CD4-positive, alpha-beta T cell treated with Interferon gamma for 1 hour (primary cell): ENCODE results near the gene UST.
"Not testable (repeated sequence)": the region's sequence is repeated elsewhere in the genome, so short reads cannot be mapped to it uniquely, and the experiment has no call there.

Source experiments
- DNase-seq: peaks from one replicate; pipeline ENCODE4 v3.0.0-alpha.2; 2020

Gene UST

DNA sequence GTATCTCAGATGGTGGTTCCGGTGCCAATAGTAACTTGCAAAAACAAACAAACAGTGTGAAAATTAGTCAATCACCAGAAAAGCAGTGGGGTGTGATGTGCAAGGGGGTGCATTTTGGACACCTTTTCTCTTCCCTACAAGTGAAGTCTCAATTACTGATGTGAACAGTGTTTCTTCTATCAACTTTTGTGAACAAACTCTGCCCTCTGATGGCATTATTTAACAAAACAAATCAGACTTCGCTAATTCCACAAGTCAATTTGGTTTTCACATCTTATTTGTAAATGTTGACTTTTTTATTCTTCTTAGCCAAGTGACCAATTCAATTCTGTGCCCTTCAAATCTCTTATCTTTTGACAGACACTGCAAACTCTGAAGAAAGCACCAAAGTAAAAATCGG lies 212.2 kb downstream of the UST start:
- no peak for DNase-seq

DNA sequence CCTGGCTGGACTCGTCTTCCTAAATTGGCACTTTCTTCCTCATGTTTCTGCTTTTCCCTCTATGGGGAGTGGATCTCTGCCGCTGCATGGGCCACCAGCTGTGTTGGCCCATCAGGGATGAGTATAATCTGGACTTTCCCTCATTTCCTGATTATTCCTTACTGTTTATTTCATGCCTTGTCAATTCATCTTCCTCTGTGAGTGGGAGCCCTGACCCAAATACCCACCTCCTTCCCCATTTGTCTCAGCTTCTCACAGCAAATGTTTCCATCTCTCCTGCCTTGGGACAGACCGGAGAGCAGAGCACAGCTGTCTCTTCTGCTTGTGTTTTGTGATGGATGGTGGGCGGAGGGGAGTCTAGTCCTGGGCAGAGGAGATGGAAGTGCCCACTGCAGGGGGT lies 212.7 kb downstream of the UST start:
- DNase-seq, result no peak

DNA sequence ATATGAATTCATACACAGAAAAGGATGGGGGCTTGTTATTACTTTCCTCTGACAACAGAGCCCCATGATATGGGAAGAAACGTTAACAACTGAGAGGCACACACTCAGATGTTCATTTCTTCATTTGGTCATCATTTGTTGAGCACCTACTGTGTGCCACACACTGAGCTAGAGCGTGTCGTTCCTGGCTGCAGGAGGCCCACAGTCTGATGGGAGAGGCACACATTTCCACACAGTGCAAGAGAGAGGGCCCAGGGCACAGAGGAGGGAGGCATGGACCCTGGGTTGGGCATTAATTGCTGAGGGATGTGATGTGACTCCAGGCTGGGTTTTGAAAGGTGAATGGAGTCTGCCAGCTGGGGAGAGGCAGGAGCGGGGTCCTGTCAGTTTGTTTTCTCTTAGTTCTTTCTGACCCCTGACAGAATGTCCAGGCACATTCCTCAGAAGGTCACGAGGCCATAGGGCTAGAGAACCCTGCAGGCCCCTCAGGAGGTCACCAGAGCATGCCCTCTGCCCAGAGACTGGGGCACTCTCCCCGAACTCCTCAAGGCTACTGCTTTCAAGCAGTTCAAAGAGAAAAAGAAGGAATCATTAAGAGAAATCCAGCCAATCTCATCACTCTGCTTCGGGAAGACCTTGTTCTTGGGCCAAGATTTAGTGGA lies 216.2 kb downstream of the UST start:
- no peak for DNase-seq

DNA sequence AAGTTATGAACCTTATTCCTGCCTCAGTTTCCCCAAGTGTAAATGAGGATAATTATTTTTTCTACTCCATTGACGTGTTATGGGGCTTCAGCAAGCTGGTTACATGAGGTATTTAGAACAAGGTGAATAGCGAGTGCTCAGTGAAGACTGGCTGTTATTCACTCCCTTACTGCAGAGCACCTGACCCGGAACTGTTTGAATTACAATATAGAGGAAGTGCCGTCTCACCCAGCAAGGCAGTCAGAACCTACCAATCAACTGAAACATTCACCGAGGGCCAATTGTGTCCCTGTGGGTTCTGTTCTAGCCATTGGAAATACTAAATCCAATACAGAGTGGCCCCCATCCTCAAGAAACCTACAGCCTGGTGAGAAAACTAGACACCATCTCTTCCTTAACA lies 216.9 kb downstream of the UST start:
- DNase-seq, result no peak

DNA sequence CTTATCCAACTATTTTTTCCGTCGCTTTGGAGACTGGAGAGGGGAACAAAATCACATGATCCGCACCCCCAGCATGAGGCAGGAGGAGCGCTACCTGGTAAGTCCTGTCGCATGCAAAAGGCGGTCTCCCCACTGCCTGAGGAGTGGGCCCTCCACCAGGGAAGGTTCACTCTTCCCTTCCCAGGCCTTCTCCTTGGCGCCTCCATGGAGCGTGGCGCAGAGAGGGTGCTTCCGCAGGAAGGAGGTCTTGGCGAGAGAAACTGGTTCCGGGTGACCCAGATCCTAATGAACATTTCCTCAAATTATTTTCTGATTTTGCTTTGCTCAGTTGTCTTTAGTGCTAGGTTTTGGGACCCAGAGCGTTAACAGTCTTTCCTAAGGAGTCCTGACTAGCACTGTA lies 217.6 kb downstream of the UST start:
- DNase-seq, result no peak

DNA sequence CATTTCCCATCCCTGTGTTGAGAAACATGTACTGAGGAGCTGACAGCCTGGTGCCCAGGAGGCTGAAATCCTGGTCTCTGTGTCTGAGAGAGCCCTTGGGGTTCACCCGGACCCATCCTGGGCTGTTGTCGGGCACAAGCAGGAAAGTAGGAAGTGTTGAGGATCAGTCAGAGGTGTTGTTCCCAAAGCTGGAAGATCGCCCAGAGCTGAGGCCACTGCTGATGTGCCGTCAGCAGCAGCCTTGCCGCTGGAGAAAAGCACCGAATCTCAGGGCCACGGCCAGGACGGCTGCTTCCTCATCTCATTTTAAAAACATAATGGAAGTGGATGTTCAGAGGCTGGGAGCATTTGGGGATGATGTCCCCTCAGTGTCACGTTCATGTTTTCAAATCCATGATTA lies 218.5 kb downstream of the UST start:
- no peak for DNase-seq

DNA sequence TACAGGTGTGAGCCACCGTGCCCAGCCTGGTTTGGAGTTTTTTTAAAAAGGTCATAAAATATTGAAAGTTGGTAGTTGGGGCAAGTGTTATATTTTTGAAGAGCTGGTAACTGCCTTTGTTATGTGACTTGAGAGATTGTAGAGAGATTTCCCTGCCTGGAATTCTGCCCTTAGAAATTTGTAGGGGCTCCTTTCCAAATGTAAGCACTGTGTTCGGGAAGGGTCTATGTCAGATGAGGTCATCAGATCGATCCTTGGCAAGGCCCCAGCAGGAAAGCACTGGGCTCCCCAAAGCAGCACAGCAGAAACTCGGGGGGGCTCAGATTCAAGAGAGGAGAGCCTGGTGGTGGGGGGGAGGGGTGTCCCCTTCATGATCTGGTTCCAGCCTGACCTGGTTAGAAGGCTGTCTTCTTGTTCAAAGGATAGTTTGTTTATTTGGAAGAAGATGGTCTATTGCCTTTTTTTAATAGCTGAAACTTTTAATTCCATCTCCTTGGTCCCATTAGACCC lies 220.2 kb downstream of the UST start:
- DNase-seq, result no peak

DNA sequence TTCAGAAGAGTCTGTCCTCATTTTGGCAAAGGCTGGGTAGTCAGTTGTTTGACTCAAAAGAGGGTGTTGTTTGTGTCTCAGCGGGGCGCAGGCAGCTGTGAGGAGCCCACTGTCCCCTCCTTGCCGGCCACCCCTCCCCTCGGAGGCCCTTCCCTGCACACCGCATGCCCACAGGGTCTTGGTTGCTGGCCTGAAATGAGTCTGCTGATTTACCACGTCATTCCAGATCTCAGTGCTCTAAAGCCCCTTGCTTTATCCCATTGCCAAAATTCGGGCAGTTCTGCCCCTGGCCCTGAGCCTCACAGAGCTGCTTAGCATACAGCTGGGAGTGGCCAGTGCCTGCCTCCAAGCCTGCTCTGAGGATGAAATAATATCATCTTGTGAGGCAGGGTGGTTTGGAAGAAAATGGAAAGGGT lies 220.7 kb downstream of the UST start:
- DNase-seq, result no peak

DNA sequence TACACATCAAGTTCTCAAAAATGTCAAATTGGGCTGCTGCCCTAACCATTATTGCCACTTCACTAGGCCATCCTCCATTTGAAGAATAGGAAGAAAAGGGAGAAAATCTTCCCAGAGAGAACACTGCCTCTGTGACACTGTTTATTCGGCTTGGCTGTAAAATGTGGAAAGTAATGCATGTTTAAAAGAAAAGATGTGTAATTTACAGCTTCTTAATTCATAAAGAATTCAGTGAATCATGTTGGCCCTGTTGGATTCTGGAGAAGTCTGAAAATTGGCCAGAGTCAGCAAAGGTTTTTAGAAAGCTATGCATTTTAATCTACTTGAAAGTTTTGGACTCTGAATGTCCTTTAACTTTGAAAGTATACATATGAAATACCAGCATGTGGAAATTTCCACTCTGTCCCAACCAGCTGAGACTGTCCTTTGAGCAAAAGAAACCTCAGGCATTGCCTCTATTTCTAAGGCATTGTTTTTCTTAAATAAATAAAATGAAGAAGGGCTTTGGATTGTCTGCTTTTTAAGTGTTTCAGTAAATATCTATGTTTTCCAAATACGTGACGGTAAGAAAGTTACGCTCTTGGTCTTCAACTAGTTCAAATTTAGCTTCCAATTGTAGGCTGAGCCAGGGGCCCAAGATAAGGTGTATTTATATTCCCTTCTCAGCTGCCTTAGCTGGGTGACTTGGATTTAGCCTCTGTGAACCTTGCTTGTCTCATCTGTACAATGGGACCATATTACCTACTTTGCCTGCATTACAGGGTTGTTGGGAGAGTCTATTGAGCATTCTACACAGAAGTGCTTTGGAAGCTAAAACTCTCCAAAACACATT lies 222.2 kb downstream of the UST start:
- no peak for DNase-seq

DNA sequence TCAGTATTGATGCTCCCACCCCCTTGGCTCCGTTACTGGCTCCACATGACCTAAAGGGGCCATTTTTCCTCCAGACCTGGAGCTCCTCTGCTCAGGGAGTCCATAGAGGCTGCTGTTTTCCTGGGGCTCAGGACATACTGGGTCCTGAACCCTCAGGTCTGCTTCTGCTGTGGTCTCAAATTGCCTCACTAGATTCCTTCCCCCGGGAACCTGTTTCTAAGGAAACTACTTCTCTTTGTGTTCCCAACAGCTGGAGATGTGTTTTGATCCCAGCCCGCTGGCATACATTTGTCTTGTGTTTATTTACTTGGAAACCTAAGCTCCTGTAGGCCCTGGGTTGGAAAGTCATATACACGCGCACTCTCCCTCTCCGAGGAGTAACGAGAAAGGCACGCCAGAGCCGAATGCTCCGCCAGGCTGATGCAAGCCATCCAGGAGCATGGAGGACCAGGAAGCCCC lies 222.8 kb downstream of the UST start:
- DNase-seq, result no peak

DNA sequence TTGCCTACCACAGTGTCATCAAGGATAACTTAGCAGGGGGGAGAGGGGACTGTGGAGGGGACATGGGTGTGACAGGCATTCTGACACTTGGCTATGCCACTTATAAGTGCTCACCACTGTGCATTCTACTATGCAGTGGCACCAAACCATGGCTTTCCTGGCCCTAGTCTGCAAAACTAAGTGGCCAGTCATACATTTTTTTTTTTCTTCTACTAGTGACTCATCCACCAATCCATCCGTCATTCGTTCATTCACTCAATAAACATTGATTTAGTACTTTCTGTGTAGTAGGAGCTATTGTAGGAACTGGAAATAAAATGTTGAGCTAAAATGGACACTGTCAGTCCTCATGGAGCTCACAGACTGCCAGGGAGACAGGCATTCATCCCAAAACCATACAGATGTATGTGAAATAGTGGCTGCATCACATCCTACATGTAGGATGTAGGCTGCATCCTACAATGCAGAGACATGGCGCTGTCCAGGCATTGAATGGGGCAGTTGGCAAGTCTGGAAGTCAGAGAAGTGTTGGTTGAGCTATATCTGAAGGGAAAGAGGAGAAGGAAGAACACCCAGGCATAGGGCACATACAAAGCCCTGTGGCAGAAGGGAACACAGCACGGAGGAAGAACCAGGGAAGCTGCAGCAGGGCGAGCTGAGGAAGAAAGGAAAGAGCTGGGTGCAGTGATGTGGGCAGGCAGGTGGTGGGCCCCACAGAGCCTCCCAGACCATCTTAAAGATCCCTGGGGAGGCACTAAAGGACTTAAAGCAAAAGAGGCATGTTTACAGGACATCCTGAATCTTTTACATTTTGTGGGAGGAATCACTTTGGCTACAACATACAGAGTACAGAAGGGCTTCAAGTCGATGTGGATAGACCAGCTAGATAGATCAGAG lies 224.4 kb downstream of the UST start:
- no peak for DNase-seq

DNA sequence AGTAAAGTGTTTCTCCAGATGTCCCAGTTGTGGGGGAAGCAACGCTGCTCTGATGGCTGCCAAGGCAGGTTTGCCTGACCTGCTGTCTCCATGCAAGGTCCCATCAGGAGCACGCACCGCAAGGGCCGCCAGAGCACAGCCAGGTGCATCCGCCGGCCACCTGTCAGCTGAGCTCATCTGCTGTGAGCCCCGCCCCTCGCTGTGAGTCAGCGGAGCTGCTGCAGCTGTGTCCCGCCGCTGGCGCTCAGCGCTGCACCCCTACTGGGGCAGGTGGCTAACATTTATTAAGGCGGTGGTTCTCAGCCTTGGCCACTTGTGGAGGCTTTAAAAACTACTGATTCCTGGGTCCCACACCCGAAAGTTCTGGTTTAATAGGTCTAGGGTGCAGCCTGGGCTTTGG lies 225.7 kb downstream of the UST start:
- DNase-seq, result peak; percentile 52

DNA sequence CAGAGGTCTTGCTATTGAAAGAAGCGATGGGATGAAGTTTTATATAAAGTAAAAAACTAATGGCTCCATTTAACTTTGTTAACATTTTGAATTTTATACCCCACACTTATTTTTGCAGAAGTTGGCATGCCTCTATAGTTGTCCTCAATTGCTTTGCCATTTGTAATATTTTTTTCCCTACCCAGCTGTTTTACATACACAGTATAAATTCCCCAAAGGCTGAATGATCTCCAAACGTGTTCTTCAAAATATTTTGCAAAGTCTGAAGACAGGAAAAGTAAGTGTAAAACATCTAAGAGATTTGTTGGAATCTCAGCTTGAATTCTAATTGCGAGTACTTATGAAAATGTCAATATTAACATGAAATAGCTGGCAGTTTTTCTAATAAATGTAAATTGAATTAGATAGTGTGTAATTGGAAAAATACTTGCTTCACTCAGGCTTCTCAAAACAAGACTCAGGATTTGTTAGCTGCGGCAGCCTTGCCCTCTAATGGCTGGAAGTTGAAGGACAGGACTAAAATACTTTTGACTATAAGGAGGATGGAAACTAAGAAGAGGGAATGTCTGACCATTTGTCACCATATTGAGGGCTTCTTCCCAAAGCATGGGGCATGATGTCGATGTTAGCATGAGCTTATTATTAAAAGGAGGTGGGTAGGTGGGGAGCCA lies 226.8 kb downstream of the UST start:
- DNase-seq, result no peak

DNA sequence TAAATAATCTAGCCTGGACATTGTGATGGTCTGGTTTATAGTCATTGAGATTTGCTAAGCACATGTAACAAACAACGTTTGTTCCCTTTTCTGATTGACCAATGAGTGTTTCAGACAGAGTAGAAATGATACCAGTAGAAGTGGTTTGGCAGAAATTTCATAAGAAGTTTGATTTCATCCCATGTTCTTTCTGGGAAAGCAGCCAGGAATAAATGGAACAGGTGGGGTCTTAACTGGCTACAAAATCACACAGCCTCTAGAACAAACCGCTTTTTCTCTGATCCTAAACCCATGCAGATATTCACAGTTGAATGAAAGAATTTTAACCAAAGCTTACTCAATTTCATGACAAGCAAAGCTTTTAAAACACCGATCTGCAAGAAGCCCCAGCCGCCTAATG lies 227.5 kb downstream of the UST start:
- no peak for DNase-seq

DNA sequence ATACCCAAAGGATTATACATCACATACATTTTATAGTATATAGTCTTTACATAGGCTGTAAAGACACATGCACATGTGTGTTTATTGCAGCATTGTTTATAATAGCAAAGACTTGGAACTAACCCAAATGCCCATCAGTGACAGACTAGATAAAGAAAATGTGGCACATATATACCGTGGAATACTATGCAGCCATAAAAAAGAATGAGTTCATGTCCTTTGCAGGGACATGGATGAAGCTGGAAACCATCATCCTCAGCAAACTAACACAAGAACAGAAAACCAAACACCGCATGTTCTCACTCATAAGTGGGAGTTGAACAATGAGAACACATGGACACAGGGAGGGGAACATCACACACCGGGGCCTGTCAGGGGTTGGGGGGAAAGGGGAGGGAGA lies 231.5 kb downstream of the UST start:
- not testable (repeated sequence) for DNase-seq

DNA sequence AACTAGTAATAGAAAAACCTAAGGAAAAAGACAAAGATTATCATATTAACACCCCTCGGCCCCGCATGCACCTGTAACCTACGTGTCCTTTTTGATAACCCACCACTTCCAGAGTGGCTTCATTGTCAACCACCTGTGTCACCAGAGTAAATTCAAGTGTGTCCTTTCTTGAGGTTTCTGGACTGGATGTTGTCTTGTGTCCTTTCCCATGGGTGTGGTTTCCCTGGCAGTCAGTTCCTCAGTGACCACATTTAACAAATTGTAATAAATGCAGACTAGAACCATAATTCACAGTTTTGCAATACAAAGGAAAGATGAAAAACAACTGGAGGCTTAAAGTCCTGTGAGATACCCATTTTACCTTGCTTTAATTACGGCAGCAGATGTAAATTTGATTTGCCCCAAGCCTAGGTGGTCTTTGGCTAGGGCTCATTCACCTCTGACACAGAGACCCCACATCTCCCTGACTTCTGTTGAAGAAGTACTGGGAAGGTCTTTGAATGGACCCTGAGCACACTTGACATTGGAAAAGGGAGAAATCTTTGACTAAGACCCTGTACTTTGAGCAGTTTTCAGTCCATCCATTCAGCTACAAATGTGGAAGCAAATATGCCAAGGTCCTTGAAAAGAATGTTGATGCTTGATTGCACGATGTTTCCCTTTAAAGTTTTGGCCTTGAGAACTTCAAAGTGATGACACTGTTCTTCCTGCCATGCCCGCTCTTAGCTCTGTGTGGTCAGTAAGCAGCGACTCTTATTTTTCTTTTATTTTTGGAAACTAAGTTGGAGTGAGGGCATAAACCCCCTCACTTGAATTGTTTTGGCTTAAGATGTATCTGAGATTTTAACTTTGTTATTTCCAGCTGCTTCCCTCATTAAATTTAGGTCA lies 232.4 kb downstream of the UST start:
- no peak for DNase-seq

DNA sequence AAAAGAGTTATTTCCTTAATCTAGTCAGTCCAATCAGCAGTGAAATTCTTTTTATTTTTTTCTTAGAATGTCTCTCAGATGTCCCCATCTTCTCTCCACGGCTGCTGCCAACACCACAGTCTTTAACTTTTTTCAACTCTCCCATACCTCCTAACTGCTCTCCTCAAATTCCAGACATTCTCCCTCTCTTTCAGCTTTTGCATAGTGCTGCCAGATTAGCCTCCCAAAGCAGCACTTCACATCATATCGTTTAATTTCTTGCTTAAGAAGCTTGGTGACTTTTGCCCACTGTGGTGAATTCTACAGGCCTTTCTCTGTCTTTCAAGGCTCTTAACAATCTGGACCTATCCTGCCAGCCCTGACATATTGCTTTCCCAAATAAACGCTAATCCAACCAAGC lies 233.4 kb downstream of the UST start:
- no peak for DNase-seq

DNA sequence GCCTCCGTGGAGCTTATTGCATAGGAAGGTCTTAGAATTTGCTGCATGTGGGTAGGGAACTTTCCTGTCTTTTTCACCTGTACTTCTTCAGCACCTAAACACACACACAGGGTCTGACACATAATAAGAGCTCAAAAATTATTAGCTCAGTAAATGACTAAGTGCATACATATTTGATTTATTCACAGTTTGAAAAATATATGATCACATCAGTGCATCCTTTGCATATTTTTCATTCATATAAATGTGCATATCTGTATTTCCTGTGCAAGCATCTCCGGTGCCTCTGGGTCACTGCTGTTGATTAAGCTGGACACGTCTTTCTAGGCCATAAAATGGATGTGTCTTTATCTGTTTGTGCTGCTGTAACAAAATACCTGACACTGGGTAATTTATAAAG lies 234.7 kb downstream of the UST start:
- no peak for DNase-seq

DNA sequence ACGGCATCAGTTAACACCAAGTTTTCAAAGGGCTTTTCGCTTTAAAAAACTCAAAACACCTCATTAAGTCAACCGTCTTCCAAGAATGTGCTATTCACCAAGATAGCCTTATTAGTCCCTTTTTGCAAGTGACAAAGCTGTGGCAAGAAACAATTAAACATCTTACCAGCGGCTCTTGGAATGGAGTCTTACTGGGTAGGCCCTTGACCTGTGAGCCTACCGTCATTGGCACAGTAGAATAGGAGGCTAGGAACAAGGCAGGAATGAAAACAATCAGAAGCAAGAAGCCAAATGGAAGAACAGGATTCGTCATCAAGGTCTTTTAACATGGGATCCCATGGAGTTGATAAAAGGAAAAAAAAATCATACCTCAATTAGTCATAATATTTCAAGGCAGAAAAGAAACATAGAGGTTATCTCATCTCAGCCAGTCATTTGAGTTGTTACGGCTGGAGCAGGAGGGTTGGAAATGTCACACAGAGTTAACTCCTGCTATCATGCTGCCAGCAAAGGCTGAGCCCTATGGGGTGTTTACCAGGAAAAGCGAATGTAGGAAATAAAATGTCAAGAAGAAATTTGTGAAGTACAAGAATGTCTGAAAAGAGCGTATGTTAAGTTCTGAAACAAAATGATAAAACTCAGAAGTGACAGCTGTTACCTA lies 236.4 kb downstream of the UST start:
- DNase-seq, result no peak

DNA sequence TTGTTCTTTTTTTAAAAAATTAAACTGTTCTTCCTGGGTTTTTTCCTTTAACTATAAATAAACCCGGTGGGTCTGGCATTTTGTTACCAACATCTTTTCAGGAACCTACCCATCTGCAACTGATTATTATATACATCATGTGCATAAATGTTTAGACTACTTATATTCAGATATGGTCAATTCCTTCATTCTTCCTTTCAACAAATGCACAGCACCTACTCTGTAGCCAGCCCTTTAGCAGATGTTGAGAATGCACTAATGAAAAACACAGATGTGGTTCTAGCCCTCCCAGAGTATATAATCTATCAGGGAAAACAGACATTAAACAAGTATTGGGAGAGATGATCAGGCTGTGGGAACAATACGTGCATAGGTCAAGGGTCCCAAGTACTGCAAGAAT lies 237.1 kb downstream of the UST start:
- DNase-seq, result no peak

DNA sequence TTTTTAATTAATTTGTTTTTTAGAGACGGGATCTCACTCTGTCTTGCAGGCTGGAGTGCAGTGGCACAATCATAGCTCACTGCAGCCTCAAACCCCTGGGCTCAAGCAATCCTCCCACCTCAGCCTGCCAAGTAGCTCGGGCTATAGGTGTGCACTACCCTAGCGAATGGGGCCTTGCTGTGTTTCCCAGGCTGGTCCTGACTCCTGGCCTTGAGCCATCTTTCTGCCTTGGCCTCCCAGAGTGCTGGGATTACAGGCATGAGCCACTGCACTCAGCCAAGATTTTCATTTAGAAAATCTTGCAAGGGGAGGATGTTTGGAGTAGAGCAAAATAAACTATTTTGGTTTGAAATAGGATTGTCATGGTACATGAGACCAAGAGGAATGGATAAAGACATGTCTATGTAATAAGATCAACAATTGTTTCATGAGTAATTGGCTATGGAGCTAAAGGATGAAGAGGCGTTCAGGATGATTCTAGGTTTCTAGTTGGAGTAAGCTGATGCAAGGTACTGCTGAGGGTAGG lies 237.8 kb downstream of the UST start:
- DNase-seq, result no peak
